Measurements from ENCODE around the gene EVPL.
"Not testable (repeated sequence)": the region's sequence is repeated elsewhere in the genome, so short reads cannot be mapped to it uniquely, and the experiment has no call there.

The EVPL gene

DNA sequence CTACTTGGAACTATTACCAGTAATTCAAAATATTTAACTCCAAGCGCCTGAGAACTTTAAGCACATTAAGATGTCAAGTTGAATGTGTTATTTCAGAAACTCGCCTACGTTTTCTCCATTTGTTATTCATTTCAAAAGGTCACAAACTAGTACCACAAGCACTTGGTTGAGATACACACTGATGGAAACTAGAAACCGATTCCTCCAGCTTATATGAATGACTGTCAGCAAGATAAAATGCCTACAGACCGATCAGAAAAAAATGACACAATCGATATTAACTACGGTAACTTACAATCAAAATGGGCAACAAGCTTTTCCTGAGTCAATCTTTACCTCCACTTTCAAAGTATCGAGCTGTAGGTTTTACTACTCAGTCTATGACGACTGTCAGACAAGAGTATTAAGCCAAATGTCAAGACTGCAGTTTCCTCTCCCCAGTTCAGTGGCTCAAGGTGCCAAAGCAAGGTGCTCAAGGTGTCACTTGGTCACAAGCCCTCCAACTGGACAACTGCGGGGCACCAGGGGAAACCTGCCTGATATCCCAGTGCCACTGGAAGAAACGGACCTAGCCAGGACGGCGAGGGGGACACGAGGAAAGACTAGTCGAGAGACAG lies 44.5 kb upstream of the EVPL start:
- TF ChIP-seq CTCF (conservative IDR thresholded peaks at IDR 0.05; ENCODE audit: control insufficient read depth, insufficient read depth, low read depth, low read length): no peak
- DNase-seq (ENCODE audit: low read depth): no peak
- H3K4me3 ChIP-seq (ENCODE audit: control insufficient read depth, low read depth, low read length): peak overlapping the region; percentile 93

DNA sequence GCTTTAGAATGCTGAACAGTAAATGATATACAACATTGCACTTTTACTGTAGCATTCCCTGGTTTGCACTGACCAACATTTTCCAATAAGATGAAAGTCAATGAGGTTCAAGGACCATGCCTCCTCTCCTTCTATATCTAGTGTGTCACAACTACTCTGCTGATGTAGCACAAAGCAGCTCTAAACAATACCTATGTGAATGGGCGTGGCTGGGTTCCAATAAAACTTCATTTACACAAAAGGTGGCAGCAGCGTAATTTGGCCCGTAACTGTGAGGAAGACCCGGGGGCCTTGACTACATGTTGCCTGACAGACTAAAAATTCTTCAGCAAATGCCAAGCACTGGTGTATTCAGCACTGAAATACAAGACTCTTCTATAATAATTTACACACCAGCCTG lies 38.7 kb upstream of the EVPL start:
- H3K4me3 ChIP-seq (ENCODE audit: control insufficient read depth, low read depth, low read length): no peak overlapping the region
- no peak for TF ChIP-seq CTCF (conservative IDR thresholded peaks at IDR 0.05; ENCODE audit: control insufficient read depth, insufficient read depth, low read depth, low read length)
- DNase-seq (ENCODE audit: low read depth): no peak

GRCh38 chr17:76063875-76064546 lies 36.9 kb upstream of the EVPL start:
- no peak for TF ChIP-seq CTCF (conservative IDR thresholded peaks at IDR 0.05; ENCODE audit: control insufficient read depth, insufficient read depth, low read depth, low read length)
- no peak overlapping the region for H3K4me3 ChIP-seq (ENCODE audit: control insufficient read depth, low read depth, low read length)
- DNase-seq (ENCODE audit: low read depth): no peak

GRCh38 chr17:76058264-76058663 lies 31.2 kb upstream of the EVPL start:
- H3K4me3 ChIP-seq (ENCODE audit: control insufficient read depth, low read depth, low read length); DNase-seq (ENCODE audit: low read depth): not testable (repeated sequence)

DNA sequence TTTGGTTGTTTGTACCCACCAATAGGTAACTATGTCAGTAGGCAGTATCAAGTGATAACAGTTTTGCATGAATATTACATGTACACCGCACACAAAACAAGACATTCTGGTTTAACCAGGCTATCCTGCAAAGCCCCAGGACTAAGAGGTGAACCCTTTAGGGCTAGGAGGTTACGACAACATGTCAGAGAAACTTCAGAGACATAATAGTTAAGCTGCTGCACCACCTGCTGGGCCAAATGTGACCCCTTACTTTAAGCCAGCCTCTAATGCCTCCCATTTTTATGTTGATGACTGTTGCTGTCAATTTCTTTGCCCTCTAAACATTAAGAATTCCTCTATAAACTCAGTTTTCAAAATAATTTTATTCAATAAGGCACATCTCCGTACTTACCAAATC lies 29.8 kb upstream of the EVPL start:
- no peak for DNase-seq (ENCODE audit: low read depth)
- no peak overlapping the region for H3K4me3 ChIP-seq (ENCODE audit: control insufficient read depth, low read depth, low read length)
- TF ChIP-seq CTCF (conservative IDR thresholded peaks at IDR 0.05; ENCODE audit: control insufficient read depth, insufficient read depth, low read depth, low read length): no peak

DNA sequence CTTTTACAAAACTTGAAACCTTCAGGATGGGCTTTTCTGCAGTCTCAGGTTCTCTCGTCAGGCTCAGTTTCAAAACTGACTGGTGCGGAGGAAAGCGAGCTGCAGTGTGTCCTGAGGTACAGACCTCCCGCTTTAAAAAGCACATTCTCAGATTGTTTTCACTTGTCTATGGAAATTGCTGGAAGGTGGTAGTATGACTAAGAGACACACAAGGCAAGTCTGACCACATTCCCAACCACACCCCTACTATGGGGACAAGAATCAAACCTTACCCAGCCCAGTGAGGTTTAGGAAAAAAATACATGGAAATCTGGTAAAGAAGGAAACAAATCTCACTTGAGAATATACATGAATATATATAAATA lies 27.0 kb upstream of the EVPL start:
- H3K4me3 ChIP-seq (ENCODE audit: control insufficient read depth, low read depth, low read length): no peak overlapping the region
- TF ChIP-seq CTCF (conservative IDR thresholded peaks at IDR 0.05; ENCODE audit: control insufficient read depth, insufficient read depth, low read depth, low read length): no peak
- peak; percentile 87 for DNase-seq (ENCODE audit: low read depth)

- no peak overlapping the region for H3K4me3 ChIP-seq (ENCODE audit: control insufficient read depth, low read depth, low read length)
- TF ChIP-seq CTCF (conservative IDR thresholded peaks at IDR 0.05; ENCODE audit: control insufficient read depth, insufficient read depth, low read depth, low read length): no peak
- DNase-seq (ENCODE audit: low read depth): peak; percentile 91
These were observed 26.4 kb upstream of the EVPL start for GRCh38 chr17:76053246-76054111.
